Stimulated activated CD4-positive, alpha-beta T cell treated with anti-CD3 and anti-CD28 coated beads, Interleukin-4, amount 100 ng/mL, for 24 hours (primary cell): Measurements from ENCODE around the gene CHST10.
"Not testable (repeated sequence)": the region's sequence is repeated elsewhere in the genome, so short reads cannot be mapped to it uniquely, and the experiment has no call there.

ENCODE experiments used
- DNase-seq: peaks from one replicate; pipeline ENCODE4 v3.0.0-alpha.2; 2020

The CHST10 gene, protein sequence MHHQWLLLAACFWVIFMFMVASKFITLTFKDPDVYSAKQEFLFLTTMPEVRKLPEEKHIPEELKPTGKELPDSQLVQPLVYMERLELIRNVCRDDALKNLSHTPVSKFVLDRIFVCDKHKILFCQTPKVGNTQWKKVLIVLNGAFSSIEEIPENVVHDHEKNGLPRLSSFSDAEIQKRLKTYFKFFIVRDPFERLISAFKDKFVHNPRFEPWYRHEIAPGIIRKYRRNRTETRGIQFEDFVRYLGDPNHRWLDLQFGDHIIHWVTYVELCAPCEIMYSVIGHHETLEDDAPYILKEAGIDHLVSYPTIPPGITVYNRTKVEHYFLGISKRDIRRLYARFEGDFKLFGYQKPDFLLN

DNA sequence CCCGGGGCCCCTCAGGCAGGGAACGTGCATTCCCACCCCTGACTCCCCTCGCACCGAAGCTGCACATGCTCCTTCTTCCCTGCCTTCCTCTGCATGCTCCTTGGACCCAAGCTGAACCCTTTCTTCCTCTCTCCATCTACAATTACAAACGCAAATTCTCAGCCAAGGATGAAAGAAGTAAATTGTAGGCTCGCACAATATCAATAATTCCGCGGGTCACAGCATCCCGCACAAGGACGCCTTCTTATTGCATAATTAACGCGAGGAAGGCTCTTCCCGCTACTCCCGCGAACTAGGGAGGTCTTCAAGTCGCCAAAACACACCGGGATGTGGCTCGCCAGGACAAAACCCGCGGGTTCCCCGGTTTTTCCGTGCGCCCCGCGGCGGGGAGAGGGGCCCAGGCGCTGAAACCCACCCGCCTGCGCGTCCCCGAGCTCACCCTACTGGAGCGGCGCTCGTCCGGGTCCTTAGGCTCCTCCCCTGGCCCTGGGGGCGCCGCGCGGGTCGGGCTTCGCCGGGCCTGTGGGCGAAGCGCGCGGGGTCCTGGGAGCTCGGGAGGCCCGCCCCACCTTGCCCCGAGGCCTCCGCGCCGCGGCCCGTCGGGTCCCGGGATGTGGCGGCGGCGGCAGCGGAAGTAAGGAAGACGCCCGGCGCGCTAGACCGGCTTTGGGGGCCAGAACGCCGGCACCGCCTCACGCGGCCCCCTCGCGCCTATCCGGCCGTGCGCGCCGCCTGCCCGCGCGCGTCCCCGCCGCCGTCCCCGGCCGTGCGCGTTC, at the start of gene CHST10:
Gene CHST10 (minus strand): TSS at position 734 of the 776 bp plus-strand sequence. CDS start 10,993 bp downstream, outside the sequence.
- peak; percentile 61 for DNase-seq

GRCh38 chr2:100460904-100461530, 43.5 kb upstream of the CHST10 start:
- no peak for DNase-seq

DNA sequence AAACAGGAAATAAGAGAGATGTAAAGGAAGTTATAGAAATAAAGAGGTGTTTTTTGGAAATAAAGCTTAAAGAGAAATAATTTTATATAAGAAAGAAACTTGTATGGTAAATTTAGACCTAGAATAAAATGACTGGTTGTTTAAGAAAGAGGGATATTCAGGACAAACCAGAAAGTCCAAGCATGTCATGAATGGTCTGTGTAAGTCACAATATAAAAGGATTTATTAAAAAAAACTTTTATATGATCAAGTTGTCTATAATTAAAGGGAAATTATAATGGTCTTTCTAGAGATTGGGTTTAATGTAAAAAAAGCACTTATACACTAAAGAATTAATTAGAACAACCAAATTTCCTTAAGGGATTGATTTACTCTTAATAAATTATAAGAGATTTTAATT, 38.9 kb upstream of the CHST10 start:
- DNase-seq: not testable (repeated sequence)

GRCh38 chr2:100453853-100454252, 36.4 kb upstream of the CHST10 start:
- DNase-seq: no peak

GRCh38 chr2:100451734-100452133, 34.3 kb upstream of the CHST10 start:
- no peak for DNase-seq

GRCh38 chr2:100451092-100451491, 33.6 kb upstream of the CHST10 start:
- DNase-seq: peak; percentile 5

DNA sequence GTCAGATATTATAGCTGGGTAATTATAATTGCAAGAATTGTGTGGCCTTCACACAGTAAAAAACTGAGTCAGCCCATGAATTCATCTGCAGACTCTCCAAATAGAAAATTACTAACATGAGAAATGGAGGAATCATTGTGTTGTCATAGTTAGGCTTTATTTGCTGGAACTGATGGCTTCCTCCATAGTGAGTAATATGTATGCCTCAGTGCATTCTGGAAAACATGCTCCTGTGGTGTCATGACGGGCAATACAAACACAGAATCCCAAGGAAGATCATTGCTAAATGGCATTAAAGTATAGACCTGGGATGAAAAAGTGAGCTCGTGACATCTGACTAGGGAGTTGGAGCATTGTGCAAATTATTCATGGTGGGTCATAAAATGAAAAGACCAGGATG, 29.2 kb upstream of the CHST10 start:
- no peak for DNase-seq

DNA sequence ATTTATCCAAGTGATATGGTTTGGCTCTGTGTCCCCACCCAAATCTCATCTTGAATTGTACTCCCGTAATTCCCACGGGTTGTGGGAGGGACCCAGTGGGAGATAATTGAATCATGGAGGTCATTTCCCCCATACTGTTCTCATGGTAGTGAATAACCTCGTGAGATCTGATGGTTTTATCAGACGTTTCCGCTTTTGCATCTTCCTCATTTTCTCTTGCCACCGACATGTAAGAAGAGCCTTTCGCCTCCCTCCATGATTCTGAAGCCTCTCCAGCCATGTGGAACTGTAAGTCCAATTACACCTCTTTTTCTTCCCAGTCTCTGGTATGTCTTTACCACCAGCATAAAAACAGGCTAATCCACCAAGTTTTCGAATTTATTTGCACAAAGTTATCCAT, 20.3 kb upstream of the CHST10 start:
- DNase-seq: no peak

- no peak for DNase-seq
Measured at GRCh38 chr2:100429726-100430125, 12.3 kb upstream of the CHST10 start.

DNA sequence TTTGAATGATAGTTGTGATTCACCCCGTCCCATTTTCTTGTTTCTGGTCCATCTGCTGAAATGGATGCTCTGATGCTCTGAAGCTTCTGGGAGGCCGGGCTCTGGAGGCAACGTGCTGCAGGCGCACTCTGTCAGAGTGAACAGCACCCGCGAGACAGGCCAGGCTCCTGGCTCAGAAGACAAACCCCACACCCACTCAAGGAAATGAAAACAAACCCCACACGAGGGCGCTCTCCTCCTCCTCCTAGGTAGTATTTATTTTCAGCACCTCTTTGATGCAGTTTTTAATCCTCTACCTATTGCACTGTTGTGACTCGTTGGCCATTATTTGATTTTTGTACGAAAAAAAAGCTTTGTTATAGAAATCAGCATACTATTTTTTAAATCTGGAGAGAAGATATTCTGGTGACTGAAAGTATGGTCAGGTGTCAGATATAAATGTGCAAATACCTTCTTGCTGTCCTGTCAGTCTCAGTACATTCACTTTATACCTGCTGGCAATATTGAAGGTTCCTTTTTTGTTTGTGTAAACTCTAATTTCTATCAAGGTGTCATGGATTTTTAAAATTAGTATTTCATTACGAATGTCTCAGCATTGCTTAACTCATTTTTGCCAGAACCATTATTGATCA, 10.3 kb upstream of the CHST10 start:
- DNase-seq: peak; percentile 74

DNA sequence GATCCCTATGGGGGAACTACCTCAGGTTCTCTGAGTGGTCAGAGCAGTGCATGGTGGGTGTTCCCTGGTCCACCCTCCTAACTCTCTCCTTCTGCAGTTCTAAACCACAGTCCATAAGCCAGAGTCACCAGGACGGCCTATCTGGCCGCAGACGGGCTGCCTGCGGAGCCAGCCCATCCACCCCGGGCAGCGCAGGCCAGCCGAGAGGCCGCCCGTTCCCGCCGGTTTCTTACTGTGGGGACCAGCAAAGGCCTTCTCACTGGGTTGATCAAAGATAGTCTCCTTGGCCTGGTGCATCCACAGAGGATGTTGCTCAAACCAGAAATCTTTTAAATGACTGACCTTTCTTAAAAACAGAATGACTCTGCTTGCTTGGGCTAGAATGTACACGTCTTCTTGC, 9.6 kb upstream of the CHST10 start:
- DNase-seq: no peak

DNA sequence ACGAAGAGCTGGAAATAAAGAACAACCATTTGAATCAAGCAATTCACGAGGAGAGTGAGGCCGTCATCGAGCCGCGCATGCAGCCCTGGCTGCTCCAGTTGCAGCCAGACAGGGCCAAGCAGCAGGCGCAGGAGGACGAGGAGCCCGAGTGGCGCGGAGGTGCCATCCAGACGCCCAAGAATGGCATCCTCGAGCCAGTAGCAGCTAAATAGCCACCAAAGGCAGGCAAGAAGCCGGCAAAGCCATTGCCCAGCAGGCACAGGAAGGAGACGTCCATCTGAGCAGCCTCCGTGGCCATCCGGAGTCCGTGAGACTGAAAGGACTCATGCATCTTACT, 8.9 kb upstream of the CHST10 start:
- DNase-seq: no peak

DNA sequence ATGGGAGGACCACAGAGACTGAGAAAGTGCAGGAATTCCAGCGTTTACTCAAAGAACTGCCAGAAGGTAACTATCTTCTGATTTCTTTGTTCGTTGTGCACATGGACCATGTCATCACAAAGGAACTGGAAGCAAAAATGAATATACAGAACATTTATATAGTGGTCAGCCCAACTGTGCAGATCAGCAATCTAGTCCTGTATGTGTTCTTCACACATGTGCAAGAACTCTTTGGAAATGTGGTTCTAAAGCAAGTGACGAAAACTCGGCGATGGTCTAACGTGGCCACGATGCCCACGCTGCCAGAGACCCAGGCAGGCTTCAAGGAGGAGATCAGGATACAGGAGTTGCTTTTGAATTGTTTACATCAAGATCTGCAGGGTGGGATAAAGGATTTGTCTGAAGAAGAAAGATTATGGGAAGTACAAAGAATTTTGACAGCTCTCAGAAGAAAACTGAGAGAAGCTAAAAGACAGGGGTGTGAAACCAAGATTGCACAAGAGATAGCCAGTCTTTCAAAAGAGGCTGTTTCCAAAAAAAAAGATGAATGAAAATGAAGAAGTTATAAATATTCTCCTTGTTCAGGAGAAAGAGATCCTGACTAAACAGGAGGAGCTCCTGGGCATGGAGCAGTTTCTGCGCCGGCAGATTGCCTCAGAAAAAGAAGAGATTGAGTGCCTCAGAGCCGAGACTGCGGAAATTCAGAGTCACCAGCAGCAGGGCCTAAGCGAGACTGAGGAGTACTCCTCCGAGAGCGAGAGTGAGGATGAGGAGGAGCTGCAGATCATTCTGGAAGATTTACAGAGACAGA, 8.3 kb upstream of the CHST10 start:
- no peak for DNase-seq

GRCh38 chr2:100425107-100425506, 7.6 kb upstream of the CHST10 start:
- DNase-seq: no peak

GRCh38 chr2:100424277-100424875, 6.9 kb upstream of the CHST10 start:
- no peak for DNase-seq

- no peak for DNase-seq
Measured at GRCh38 chr2:100423631-100424030, 6.2 kb upstream of the CHST10 start.

- no peak for DNase-seq
Measured at GRCh38 chr2:100422320-100423055, 5.0 kb upstream of the CHST10 start.

DNA sequence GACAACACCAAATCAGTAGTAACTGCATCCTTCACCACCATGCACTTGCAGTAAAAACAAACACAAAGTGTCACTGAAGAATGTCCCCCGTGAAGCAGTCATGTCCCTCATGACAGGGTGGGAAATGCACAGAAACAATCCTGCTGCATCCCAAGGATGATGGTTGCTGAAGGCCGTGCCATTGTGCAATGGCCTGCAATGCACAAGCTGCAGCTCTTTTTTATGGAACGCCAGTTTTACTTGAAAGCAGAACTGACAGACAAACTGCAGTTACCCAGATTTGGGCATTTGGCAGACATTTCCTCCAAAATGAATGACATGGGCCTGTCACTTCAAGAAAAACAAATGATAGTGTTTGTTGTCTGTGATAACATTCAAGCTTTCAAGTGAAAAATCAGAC, 2.4 kb upstream of the CHST10 start:
- DNase-seq: no peak

GRCh38 chr2:100418406-100418962, 1.0 kb upstream of the CHST10 start:
- no peak for DNase-seq

DNA sequence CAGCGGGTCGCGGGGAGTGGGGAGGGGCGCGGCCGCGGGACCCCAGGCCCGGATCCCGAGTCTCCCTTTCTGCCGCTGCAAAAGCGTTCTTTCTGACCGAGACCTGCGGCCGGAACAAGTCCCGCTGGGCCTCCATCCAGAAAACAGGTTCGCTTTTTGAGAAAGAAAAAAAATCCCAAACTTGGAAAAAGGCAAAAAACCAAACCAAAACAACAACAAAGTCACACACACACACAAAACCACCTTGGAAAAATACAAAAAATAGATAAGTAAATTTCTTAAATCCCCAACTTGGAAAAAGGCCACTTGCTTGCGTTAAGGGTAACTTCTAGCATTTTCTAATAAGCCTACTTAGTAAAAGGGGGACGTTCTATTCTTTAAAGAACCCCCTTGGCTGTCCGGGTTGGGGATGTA, 250 bp upstream of the CHST10 start:
- DNase-seq: no peak

DNA sequence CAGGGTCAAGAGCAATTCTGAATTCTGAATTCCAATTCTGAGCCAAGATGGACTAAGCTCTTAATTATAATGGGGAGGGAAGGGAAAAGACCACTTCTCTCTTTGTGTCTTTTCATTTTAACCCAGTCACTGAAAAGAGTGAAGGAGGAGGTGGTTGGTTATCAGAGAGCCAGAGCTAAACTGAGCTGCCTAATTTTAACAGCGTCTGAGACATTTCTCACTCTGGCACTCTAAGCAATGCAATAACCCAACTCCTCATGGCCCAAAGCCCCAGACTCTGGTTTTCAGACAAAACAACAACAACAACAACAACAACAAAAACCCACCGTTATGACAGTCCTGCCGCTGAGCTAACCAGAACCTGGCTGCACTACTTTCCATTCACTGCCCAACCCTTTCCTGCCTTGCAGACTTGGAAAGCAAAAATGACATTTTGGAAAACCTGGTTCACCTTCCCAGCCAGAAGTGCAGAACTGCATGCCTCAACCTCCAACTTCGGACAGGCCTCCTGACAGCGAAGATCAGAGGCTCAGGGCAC, 1.0 kb downstream of the CHST10 start:
- DNase-seq: no peak
